Measurements from ENCODE around the gene RANBP10. TPM values are rescaled to one million over a fixed set of nuclear protein-coding genes. Genes with fewer than 3 reads are reported as not detected.
"Not testable (repeated sequence)": the region's sequence is repeated elsewhere in the genome, so short reads cannot be mapped to it uniquely, and the experiment has no call there.

Gene RANBP10
- total RNA-seq, 2 donors from 2014 or later, result 28.0 to 31.0 TPM

- Mint-ChIP-seq H3K4me3 (peak overlapping the region; percentile 92), H3K27ac (peak overlapping the region; percentile 86 to 90), H3K4me1 (ENCODE audit: low read depth in 2 of 2) (peaks cover 27 to 31% of the 10 kb centered on the region in 2 donors), H3K27me3 (no peaks in the 10 kb centered on the region), H3K9me3 (no peaks in the 10 kb centered on the region), H3K36me3 (no peaks in the 10 kb centered on the region)
- DNase-seq (ENCODE audit: low spot score) (no peak), ATAC-seq (no peak)
Measured at GRCh38 chr16:67841198-67841815, 34.9 kb upstream of the RANBP10 start.

GRCh38 chr16:67837811-67838210 is 31.5 kb upstream of the RANBP10 start:
- H3K27ac Mint-ChIP-seq, result no peak overlapping the region
- no peaks in the 10 kb centered on the region for H3K36me3 Mint-ChIP-seq
- DNase-seq (ENCODE audit: low spot score) (no peak), ATAC-seq (no peak)
- no peak overlapping the region for H3K4me3 Mint-ChIP-seq
- peaks cover 6 to 15% of the 10 kb centered on the region in 2 donors for H3K4me1 Mint-ChIP-seq (ENCODE audit: low read depth in 2 of 2)
- no peaks in the 10 kb centered on the region for H3K27me3 Mint-ChIP-seq
- H3K9me3 Mint-ChIP-seq, result no peaks in the 10 kb centered on the region

- not testable (repeated sequence) for H3K4me3 Mint-ChIP-seq; ATAC-seq; DNase-seq (ENCODE audit: low spot score); H3K27me3 Mint-ChIP-seq; H3K36me3 Mint-ChIP-seq; H3K9me3 Mint-ChIP-seq; H3K27ac Mint-ChIP-seq
- peaks cover 6 to 18% of the 10 kb centered on the region in 2 donors for H3K4me1 Mint-ChIP-seq (ENCODE audit: low read depth in 2 of 2)
Measured at GRCh38 chr16:67837190-67837589, 30.8 kb upstream of the RANBP10 start.

- no peaks in the 10 kb centered on the region for H3K9me3 Mint-ChIP-seq
- no peaks in the 10 kb centered on the region for H3K36me3 Mint-ChIP-seq
- no peak for DNase-seq (ENCODE audit: low spot score)
- ATAC-seq, result no peak
- H3K4me3 Mint-ChIP-seq, result peak overlapping the region; percentile 88
- peak overlapping the region; percentile 64 to 85 for H3K27ac Mint-ChIP-seq
- no peaks in the 10 kb centered on the region for H3K27me3 Mint-ChIP-seq
- peaks cover 0 to 12% of the 10 kb centered on the region in 2 donors for H3K4me1 Mint-ChIP-seq (ENCODE audit: low read depth in 2 of 2)
Measured at GRCh38 chr16:67834242-67834614, 27.9 kb upstream of the RANBP10 start.

GRCh38 chr16:67833415-67834241 is 27.3 kb upstream of the RANBP10 start:
- Mint-ChIP-seq H3K9me3 (no peaks in the 10 kb centered on the region), H3K4me1 (ENCODE audit: low read depth in 2 of 2) (peaks cover 0 to 12% of the 10 kb centered on the region in 2 donors), H3K36me3 (no peaks in the 10 kb centered on the region), H3K4me3 (peak overlapping the region; percentile 88), H3K27ac (peak overlapping the region; percentile 64 to 85), H3K27me3 (no peaks in the 10 kb centered on the region)
- ATAC-seq (peak; percentile 99 to 100), DNase-seq (ENCODE audit: low spot score) (peak; percentile 95)

- Mint-ChIP-seq H3K27me3 (no peaks in the 10 kb centered on the region), H3K4me3 (peak overlapping the region; percentile 88), H3K36me3 (no peaks in the 10 kb centered on the region), H3K4me1 (ENCODE audit: low read depth in 2 of 2) (peaks cover 0 to 12% of the 10 kb centered on the region in 2 donors), H3K27ac (peak overlapping the region; percentile 64 to 85), H3K9me3 (no peaks in the 10 kb centered on the region)
- ATAC-seq (no peak), DNase-seq (ENCODE audit: low spot score) (no peak)
Measured at GRCh38 chr16:67833030-67833414, 26.7 kb upstream of the RANBP10 start.

GRCh38 chr16:67828651-67829050 is 22.3 kb upstream of the RANBP10 start:
- H3K27me3 Mint-ChIP-seq, result no peaks in the 10 kb centered on the region
- peaks cover 0 to 8% of the 10 kb centered on the region in 2 donors for H3K4me1 Mint-ChIP-seq (ENCODE audit: low read depth in 2 of 2)
- no peaks in the 10 kb centered on the region for H3K9me3 Mint-ChIP-seq
- H3K27ac Mint-ChIP-seq, result no peak overlapping the region
- DNase-seq (ENCODE audit: low spot score) (no peak), ATAC-seq (no peak)
- no peaks in the 10 kb centered on the region for H3K36me3 Mint-ChIP-seq
- no peak overlapping the region for H3K4me3 Mint-ChIP-seq

- DNase-seq (ENCODE audit: low spot score), result no peak
- Mint-ChIP-seq H3K9me3 (no peaks in the 10 kb centered on the region), H3K27me3 (no peaks in the 10 kb centered on the region), H3K36me3 (no peaks in the 10 kb centered on the region), H3K4me1 (ENCODE audit: low read depth in 2 of 2) (no peaks in the 10 kb centered on the region), H3K4me3 (no peak overlapping the region), H3K27ac (no peak overlapping the region)
- no peak for ATAC-seq
Measured at GRCh38 chr16:67825906-67826305, 19.5 kb upstream of the RANBP10 start.

GRCh38 chr16:67825119-67825518 is 18.8 kb upstream of the RANBP10 start:
- no peaks in the 10 kb centered on the region for H3K9me3 Mint-ChIP-seq
- no peak for DNase-seq (ENCODE audit: low spot score)
- ATAC-seq, result no peak
- H3K36me3 Mint-ChIP-seq, result no peaks in the 10 kb centered on the region
- H3K4me3 Mint-ChIP-seq, result no peak overlapping the region
- no peaks in the 10 kb centered on the region for H3K27me3 Mint-ChIP-seq
- H3K4me1 Mint-ChIP-seq (ENCODE audit: low read depth in 2 of 2), result no peaks in the 10 kb centered on the region
- no peak overlapping the region for H3K27ac Mint-ChIP-seq

GRCh38 chr16:67822511-67822910 is 16.2 kb upstream of the RANBP10 start:
- Mint-ChIP-seq H3K9me3 (no peaks in the 10 kb centered on the region), H3K27me3 (no peaks in the 10 kb centered on the region), H3K4me1 (ENCODE audit: low read depth in 2 of 2) (no peaks in the 10 kb centered on the region), H3K36me3 (no peaks in the 10 kb centered on the region), H3K27ac (no peak overlapping the region), H3K4me3 (no peak overlapping the region)
- DNase-seq (ENCODE audit: low spot score) (no peak), ATAC-seq (no peak)

GRCh38 chr16:67820608-67821259 is 14.4 kb upstream of the RANBP10 start:
- Mint-ChIP-seq H3K9me3 (no peaks in the 10 kb centered on the region), H3K4me3 (no peak overlapping the region), H3K27ac (no peak overlapping the region), H3K36me3 (no peaks in the 10 kb centered on the region), H3K4me1 (ENCODE audit: low read depth in 2 of 2) (peaks cover 6 to 7% of the 10 kb centered on the region in 2 donors), H3K27me3 (no peaks in the 10 kb centered on the region)
- DNase-seq (ENCODE audit: low spot score) (no peak), ATAC-seq (no peak)

- Mint-ChIP-seq H3K4me1 (ENCODE audit: low read depth in 2 of 2) (peaks cover 6 to 7% of the 10 kb centered on the region in 2 donors), H3K9me3 (no peaks in the 10 kb centered on the region), H3K27ac (no peak overlapping the region), H3K4me3 (no peak overlapping the region), H3K27me3 (no peaks in the 10 kb centered on the region), H3K36me3 (no peaks in the 10 kb centered on the region)
- ATAC-seq, result no peak
- peak; percentile 39 for DNase-seq (ENCODE audit: low spot score)
Measured at GRCh38 chr16:67814567-67814966, 8.2 kb upstream of the RANBP10 start.

GRCh38 chr16:67811899-67812298 is 5.5 kb upstream of the RANBP10 start:
- DNase-seq (ENCODE audit: low spot score) (peak; percentile 25), ATAC-seq (no peak)
- no peaks in the 10 kb centered on the region for H3K36me3 Mint-ChIP-seq
- no peak overlapping the region for H3K4me3 Mint-ChIP-seq
- H3K27me3 Mint-ChIP-seq, result no peaks in the 10 kb centered on the region
- no peak overlapping the region for H3K27ac Mint-ChIP-seq
- H3K4me1 Mint-ChIP-seq (ENCODE audit: low read depth in 2 of 2), result peaks cover 7 to 8% of the 10 kb centered on the region in 2 donors
- no peaks in the 10 kb centered on the region for H3K9me3 Mint-ChIP-seq

GRCh38 chr16:67807148-67807682 is 855 bp upstream of the RANBP10 start:
- peak overlapping the region; percentile 49 to 86 for H3K27ac Mint-ChIP-seq
- ATAC-seq (no peak), DNase-seq (ENCODE audit: low spot score) (peak; percentile 34)
- peak overlapping the region; percentile 83 for H3K4me3 Mint-ChIP-seq
- H3K36me3 Mint-ChIP-seq, result no peaks in the 10 kb centered on the region
- H3K9me3 Mint-ChIP-seq, result no peaks in the 10 kb centered on the region
- no peaks in the 10 kb centered on the region for H3K27me3 Mint-ChIP-seq
- H3K4me1 Mint-ChIP-seq (ENCODE audit: low read depth in 2 of 2), result peaks cover 29% of the 10 kb centered on the region in 2 donors
